ENCODE data around the gene ABCA7. TPM values are rescaled to one million over a fixed set of nuclear protein-coding genes. Genes with fewer than 3 reads are reported as not detected.

The ABCA7 gene
- total RNA-seq, 2 experiments from 2014 or later: 145 to 146 TPM

DNA sequence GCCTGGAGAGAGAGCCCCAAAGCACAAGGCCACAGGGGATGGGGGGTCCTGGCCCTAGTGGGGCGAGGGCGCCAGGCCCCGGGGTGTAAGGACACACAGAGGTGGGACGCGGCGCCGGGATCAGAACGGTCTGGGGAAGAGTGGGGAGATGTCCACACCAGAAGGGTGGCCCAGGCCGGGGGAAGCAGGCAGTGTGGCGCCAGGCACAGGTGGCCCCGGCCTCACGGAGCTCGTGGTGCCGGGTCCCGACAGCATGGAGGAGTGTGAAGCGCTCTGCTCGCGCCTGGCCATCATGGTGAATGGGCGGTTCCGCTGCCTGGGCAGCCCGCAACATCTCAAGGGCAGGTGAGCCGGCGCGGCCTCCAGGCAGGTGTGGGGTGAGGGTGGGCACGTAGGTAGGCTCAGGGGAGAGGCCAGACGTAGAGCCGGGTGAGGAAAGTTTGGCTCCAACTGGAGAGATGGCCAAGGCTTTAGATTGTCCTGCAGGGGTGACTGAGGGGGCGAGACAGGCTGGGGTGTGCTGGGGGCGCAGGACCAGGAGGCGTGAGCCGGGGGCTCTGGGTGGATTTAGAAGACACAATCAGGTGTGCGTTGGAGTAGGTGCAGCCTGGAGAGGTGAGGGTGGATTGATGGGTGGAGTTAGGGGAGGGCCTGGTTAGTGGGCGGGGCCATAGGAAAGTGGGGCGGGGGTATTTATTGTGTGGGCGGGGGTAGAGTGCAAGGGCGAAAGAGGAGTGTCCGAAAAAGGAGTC is 24.2 kb downstream of the ABCA7 start:
- ATAC-seq (ENCODE audit: low read depth) (no peak), DNase-seq (peak; percentile 35)
- POLR2A ChIA-PET: interaction anchor here (0.9 to 19.6 kb wide), 7 partner anchors 16 to 171 kb away, joined by 3 to 644 read pairs (median 52); partner anchors contain the start of genes ABCA7, CNN2, MED16 and RNU6-2
- peaks cover 27% of the 10 kb centered on the region for H3K36me3 Mint-ChIP-seq
- H3K27me3 Mint-ChIP-seq: no peaks in the 10 kb centered on the region
- no peak overlapping the region for H3K4me3 Mint-ChIP-seq
- H3K4me1 Mint-ChIP-seq: peaks cover 18% of the 10 kb centered on the region
- no peaks in the 10 kb centered on the region for H3K9me3 Mint-ChIP-seq
- peak overlapping the region; percentile 38 for H3K27ac Mint-ChIP-seq

DNA sequence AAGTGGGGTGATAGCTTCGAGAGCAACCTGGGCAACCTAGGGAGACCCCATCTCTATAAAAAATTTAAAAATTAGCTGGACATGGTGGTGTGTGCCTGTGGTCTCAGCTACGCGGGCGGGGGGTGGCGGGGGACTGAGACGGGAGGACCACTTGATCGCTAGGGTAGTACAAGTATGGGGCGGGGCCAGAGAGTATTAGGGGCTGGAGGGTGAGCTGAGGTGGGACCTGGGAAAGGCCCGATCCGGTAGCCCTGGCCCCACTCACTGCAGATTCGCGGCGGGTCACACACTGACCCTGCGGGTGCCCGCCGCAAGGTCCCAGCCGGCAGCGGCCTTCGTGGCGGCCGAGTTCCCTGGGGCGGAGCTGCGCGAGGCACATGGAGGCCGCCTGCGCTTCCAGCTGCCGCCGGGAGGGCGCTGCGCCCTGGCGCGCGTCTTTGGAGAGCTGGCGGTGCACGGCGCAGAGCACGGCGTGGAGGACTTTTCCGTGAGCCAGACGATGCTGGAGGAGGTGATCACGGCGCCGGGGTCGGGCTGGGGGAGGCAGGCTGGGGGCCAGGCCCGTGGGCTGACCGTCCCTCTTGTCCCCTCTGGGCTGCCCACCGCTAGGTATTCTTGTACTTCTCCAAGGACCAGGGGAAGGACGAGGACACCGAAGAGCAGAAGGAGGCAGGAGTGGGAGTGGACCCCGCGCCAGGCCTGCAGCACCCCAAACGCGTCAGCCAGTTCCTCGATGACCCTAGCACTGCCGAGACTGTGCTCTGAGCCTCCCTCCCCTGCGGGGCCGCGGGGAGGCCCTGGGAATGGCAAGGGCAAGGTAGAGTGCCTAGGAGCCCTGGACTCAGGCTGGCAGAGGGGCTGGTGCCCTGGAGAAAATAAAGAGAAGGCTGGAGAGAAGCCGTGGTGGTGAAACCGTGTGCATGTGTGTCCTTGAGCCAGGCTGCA is 25.0 kb downstream of the ABCA7 start:
- POLR2A ChIA-PET: interaction anchor here (0.7 to 19.6 kb wide), 10 partner anchors 10 to 172 kb away, joined by 3 to 644 read pairs (median 7); partner anchors contain the start of genes ABCA7, CNN2, MED16 and RNU6-2
- Mint-ChIP-seq H3K27ac (peak overlapping the region; percentile 69), H3K4me3 (peak overlapping the region; percentile 61), H3K36me3 (peaks cover 24% of the 10 kb centered on the region), H3K27me3 (no peaks in the 10 kb centered on the region), H3K4me1 (peaks cover 20% of the 10 kb centered on the region), H3K9me3 (no peaks in the 10 kb centered on the region)
- peak; percentile 39 for ATAC-seq (ENCODE audit: low read depth)
- DNase-seq: peak; percentile 83

DNA sequence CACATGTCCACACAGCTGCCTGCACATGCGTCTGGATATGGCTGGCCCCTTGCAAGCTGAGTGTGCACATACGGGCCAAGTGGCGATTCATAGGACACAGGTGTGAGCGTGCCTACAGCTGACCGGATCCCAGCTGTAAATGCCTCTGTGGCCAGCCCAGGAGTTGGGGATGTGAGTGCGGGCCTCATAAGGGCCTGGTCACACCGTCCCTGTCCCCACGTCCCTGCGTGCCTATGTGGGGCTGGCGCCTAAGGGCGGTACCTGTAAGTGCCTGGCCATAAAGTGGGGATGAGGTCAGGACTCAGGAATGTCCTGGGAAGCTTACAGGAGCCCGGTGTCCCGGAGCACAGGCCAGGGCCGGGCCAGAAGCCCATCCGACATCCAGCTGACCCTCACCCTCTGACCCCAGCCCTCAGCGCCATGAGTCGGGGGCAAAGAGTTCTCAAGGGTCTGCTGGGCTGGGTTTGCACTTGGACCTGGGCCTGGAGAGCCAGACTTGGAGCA is 25.8 kb downstream of the ABCA7 start:
- ATAC-seq (ENCODE audit: low read depth): no peak
- peak overlapping the region; percentile 69 for H3K4me3 Mint-ChIP-seq
- peaks cover 22% of the 10 kb centered on the region for H3K4me1 Mint-ChIP-seq
- DNase-seq: no peak
- H3K9me3 Mint-ChIP-seq: no peaks in the 10 kb centered on the region
- H3K36me3 Mint-ChIP-seq: peaks cover 23% of the 10 kb centered on the region
- POLR2A ChIA-PET: interaction anchor here (1.2 to 19.6 kb wide), 9 partner anchors 10 to 173 kb away, joined by 3 to 644 read pairs (median 12); partner anchors contain the start of genes ABCA7, CNN2, GPX4 and MED16
- H3K27me3 Mint-ChIP-seq: no peaks in the 10 kb centered on the region
- H3K27ac Mint-ChIP-seq: peak overlapping the region; percentile 78

DNA sequence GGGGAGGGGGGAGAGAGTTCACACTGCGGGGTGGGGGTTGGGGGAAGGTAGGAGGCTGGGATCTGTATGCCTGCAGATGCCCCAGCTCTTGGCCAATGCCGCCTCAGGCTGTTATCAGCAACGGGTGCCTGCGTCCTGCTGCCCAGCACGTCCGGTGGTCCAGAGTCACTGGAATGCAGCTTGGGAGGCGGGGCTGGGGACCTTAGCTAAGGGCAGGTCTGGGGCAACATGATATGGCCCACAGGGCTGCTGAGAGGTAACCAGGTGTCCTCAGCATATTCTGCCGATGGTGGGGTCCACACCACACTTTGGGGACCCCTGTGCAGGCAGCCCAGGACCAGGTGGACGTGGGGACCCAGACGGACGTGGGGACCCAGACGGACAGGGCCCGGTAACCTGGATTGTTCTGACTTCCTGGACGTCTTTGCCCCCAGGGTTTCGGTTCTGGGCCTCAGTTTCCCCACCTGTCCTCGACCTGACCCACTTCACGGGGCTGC is 26.4 kb downstream of the ABCA7 start:
- peaks cover 22% of the 10 kb centered on the region for H3K4me1 Mint-ChIP-seq
- POLR2A ChIA-PET: interaction anchor here (0.5 to 19.6 kb wide), 15 partner anchors 9 to 207 kb away, joined by 3 to 644 read pairs (median 10); partner anchors contain the start of genes ABCA7, CNN2, GPX4 and RNU6-2
- no peaks in the 10 kb centered on the region for H3K9me3 Mint-ChIP-seq
- ATAC-seq (ENCODE audit: low read depth) (no peak), DNase-seq (peak; percentile 42)
- peaks cover 23% of the 10 kb centered on the region for H3K36me3 Mint-ChIP-seq
- H3K27me3 Mint-ChIP-seq: no peaks in the 10 kb centered on the region
- H3K27ac Mint-ChIP-seq: peak overlapping the region; percentile 79
- H3K4me3 Mint-ChIP-seq: peak overlapping the region; percentile 69

DNA sequence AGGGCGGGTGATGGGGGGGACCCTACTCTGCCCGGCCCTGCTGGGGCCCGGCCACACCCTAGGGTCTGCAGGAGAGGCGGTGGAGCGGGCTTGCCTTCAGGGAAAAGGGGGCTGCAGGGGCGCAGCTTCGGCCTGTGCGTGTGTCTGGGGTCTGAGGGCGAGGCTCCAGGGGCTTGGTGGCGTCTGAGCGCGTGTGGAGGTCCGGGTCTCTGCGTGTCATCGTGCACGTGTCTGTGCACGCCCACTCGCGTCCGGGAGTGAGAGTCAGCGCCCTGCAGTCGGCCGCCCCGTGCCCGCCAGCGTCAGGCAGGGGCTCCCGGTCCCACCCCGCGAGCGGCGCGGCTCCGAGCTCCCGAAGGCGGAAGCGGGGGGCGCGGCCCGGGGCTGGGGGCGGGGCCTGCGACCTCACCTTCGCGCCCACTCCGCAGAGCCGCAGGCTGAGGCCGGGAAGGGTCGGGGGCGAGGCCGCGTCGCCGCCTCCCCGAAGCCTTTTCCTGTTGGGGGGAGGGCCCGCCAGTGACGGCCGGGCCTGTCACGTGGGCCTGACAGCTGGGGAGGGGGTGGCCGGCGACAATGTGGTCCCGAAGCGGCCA is 26.9 kb downstream of the ABCA7 start, which contains the start of gene ARHGAP45:
ARHGAP45 (plus strand) TSS at position 420 of the 593 bp plus-strand sequence. CDS start 239 bp downstream, outside the sequence.
- Mint-ChIP-seq H3K27me3 (no peaks in the 10 kb centered on the region), H3K4me1 (peaks cover 24% of the 10 kb centered on the region), H3K4me3 (peak within 1 kb of the TSS; percentile 87), H3K36me3 (peaks cover 26% of the 10 kb centered on the region), H3K27ac (peak within 1 kb of the TSS; percentile 93), H3K9me3 (no peaks in the 10 kb centered on the region)
- peak; percentile 95 for DNase-seq
- POLR2A ChIA-PET: interaction anchor here (0.5 to 19.6 kb wide), 22 partner anchors 9 to 207 kb away, joined by 3 to 644 read pairs (median 8); partner anchors contain the start of genes ABCA7, CIRBP, CNN2 and GPX4
- ATAC-seq (ENCODE audit: low read depth): peak; percentile 61

DNA sequence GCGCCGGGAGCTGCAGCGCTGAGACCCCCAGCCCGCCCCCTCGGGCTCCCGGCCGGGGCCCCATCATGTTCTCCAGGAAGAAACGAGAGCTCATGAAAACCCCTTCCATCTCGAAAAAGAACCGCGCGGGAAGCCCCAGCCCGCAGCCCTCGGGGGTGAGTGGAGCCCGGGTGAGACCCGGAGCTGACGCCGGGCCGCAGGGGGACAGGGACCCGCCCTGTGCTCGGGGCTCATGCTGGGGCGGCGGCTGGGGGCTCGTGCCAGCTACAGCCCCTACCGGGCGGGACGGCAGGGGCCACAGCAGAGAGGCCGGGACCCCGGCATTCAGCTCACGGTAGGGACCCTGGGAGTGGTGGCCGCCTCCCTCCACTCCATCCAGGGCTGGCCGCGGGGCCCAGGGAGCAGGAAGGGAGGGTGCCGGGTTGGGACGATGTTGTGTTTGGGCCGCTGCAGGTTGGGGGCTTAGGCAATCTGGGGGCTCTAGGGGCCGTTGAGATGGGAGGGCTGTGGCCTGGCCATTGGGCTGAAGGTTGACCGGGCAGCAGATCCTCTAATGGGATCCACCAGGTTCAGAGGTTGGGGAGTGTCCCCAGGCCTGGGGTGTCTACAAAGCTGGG is 27.5 kb downstream of the ABCA7 start:
- H3K27me3 Mint-ChIP-seq: no peaks in the 10 kb centered on the region
- H3K4me3 Mint-ChIP-seq: peak overlapping the region; percentile 87
- POLR2A ChIA-PET: interaction anchor here (0.6 to 19.6 kb wide), 24 partner anchors 10 to 1616 kb away, joined by 3 to 644 read pairs (median 6); partner anchors contain the start of genes ABCA7, CIRBP, CNN2 and GPX4
- H3K4me1 Mint-ChIP-seq: peaks cover 27% of the 10 kb centered on the region
- peak overlapping the region; percentile 93 for H3K27ac Mint-ChIP-seq
- H3K9me3 Mint-ChIP-seq: no peaks in the 10 kb centered on the region
- ATAC-seq (ENCODE audit: low read depth) (peak; percentile 30), DNase-seq (no peak)
- H3K36me3 Mint-ChIP-seq: peaks cover 28% of the 10 kb centered on the region

DNA sequence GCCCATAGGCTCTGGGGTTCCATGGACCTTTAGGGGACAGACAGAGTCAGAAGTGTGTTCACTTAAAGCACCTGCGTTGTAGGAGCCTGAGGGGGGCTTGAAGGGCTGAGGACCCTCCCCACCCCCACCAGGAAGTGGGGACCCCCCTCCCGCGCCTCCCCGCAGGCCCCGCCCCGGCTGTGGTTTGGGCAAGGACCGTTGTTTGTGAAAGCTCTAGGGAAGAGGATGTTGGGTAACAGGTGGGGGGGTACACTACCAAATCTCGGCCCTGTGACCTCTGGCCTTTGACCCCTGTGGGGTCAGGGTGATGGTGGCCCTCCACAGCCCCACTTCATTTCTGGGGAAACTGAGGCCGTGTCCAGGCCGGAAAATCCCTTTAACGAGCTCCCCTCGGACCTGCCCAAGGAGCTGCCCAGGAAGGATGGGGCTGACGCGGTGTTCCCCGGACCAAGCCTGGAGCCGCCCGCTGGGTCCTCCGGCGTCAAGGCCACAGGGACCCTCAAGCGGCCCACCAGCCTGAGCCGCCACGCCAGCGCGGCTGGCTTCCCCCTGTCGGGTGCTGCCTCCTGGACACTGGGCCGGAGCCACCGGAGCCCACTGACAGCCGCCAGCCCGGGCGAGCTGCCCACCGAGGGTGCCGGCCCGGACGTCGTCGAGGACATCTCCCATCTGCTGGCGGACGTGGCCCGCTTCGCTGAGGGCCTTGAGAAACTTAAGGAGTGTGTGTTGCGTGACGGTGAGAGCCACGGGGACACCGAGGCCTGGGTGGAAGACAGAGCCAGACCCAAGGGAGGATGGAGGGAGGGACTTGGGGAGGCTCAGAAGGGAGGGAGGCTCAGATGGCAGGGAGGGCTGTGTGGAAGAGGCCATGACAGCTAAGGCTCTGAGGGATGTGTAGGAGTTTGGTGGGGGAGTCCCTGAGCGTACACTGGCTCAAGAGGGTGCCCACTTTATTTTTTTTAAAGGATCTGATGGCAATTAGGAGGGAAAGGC is 28.4 kb downstream of the ABCA7 start:
- Mint-ChIP-seq H3K27ac (peak overlapping the region; percentile 93), H3K9me3 (no peaks in the 10 kb centered on the region), H3K4me1 (peaks cover 35% of the 10 kb centered on the region), H3K4me3 (peak overlapping the region; percentile 87), H3K27me3 (no peaks in the 10 kb centered on the region), H3K36me3 (peaks cover 31% of the 10 kb centered on the region)
- peak; percentile 87 for DNase-seq
- POLR2A ChIA-PET: interaction anchor here (0.6 to 19.6 kb wide), 21 partner anchors 11 to 1615 kb away, joined by 3 to 644 read pairs (median 9); partner anchors contain the start of genes ABCA7, CIRBP, CNN2 and GPX4
- ATAC-seq (ENCODE audit: low read depth): peak; percentile 10

DNA sequence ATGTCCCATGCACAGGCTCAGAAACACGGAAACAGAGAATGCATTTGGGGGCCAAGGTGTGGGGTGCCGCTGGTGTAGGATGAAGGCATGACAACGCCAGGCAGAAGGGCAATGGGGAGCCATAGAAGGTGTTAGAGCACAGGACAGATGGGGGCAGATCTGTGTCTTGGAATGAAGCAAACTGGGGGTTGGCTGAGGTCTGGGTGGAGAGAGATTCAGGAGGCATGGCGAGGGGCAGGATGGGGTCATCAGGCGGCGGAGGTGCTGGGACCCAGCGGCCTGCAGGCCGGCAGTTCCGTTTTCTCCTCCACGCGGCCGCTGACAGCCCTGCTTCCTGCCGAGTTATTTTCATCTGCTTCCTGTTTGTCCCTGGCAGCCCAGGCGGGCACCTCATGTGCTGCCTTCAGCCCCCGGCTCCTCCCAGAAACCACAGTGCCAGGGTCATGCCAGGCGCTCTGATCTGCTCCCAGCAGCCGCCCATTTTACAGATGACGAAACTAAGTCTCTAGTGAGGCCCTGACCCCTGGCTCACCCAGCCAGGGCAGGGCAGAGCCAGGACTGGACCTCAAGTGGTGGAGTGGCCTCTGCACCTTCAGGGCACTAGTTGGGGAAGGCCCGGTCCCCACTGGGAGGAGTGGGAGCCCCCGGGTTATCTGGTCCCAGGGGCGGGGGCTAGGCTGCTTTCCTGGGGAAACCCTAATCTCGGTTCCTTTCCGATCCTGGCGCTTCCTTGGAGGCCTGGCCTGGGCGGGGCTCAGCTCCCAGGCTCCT is 29.3 kb downstream of the ABCA7 start:
- no peaks in the 10 kb centered on the region for H3K9me3 Mint-ChIP-seq
- ATAC-seq (ENCODE audit: low read depth) (peak; percentile 12), DNase-seq (peak; percentile 74)
- peak overlapping the region; percentile 87 for H3K4me3 Mint-ChIP-seq
- H3K4me1 Mint-ChIP-seq: peaks cover 39% of the 10 kb centered on the region
- H3K36me3 Mint-ChIP-seq: peaks cover 32% of the 10 kb centered on the region
- no peaks in the 10 kb centered on the region for H3K27me3 Mint-ChIP-seq
- peak overlapping the region; percentile 92 for H3K27ac Mint-ChIP-seq
- POLR2A ChIA-PET: interaction anchor here (0.6 to 19.6 kb wide), 4 partner anchors 14 to 200 kb away, joined by 4 to 644 read pairs (median 48); partner anchors contain the start of genes ABCA7 and CIRBP

DNA sequence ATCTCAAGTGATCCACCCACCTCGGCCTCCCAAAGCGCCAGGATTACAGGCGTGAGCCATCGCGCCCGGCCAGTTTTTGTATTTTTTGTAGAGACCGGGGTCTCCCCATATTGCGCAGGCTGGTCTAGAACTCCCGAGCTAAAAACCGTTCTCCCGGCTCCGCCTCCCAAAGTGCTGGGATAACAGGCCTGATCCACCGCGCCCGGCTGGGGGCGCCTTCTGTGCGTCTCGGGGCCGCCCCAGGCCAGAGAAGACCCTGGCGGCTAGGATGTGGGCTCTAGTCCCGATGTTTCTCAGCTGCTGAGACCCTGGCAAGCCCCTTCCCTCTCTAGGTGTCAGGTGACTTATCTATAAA is 30.6 kb downstream of the ABCA7 start:
- H3K4me1 Mint-ChIP-seq: peaks cover 36% of the 10 kb centered on the region
- no peak for ATAC-seq (ENCODE audit: low read depth)
- no peak overlapping the region for H3K27ac Mint-ChIP-seq
- peaks cover 31% of the 10 kb centered on the region for H3K36me3 Mint-ChIP-seq
- no peak for DNase-seq
- no peaks in the 10 kb centered on the region for H3K27me3 Mint-ChIP-seq
- H3K4me3 Mint-ChIP-seq: peak overlapping the region; percentile 87
- H3K9me3 Mint-ChIP-seq: no peaks in the 10 kb centered on the region
- POLR2A ChIA-PET: interaction anchor here (0.6 to 19.6 kb wide), 6 partner anchors 13 to 177 kb away, joined by 3 to 644 read pairs (median 3); partner anchors contain the start of genes ABCA7 and CNN2
